Activated CD8-positive, alpha-beta T cell treated with anti-CD3 and anti-CD28 coated beads, Interleukin-2, amount 10 ng/mL, durations not matched to agents 7 days and 5 days (primary cell): ENCODE measurements around the gene DYSF. TPM values are rescaled to one million over a fixed set of nuclear protein-coding genes. Genes with fewer than 3 reads are reported as not detected.
"Not testable (repeated sequence)": the region's sequence is repeated elsewhere in the genome, so short reads cannot be mapped to it uniquely, and the experiment has no call there.

Experiments
- ATAC-seq: fragments of 150-1000 bp; cut with Tn5 transposase; one replicate; pipeline ENCODE4 v1.10.0; 2021; ENCODE audit warnings: moderate library complexity
- CTCF ChIA-PET: fragments of 350-600 bp; sonication (Branson Sonifier 250); formaldehyde crosslinking; loops from one replicate; lab custom pipeline; 2021; ENCODE audit warnings: antibody characterized with exemption; lab: Charles Lee
- POLR2A ChIA-PET: fragments of 350-600 bp; sonication (Branson Sonifier 250); formaldehyde crosslinking; loops from one replicate; lab custom pipeline; 2021; ENCODE audit warnings: antibody characterized with exemption; lab: Charles Lee
- DNase-seq: peaks from one replicate; pipeline ENCODE4 v3.0.0-alpha.2; 2020
- H3K27ac Mint-ChIP-seq: one replicate; pipeline ENCODE4 v1.8.0; 2021; ENCODE audit warnings: mild to moderate bottlenecking, mixed read lengths
- H3K27me3 Mint-ChIP-seq: one replicate; pipeline ENCODE4 v1.8.0; 2021; ENCODE audit warnings: low read depth, mixed read lengths
- H3K36me3 Mint-ChIP-seq: one replicate; pipeline ENCODE4 v1.8.0; 2021; ENCODE audit warnings: low read depth, mixed read lengths
- H3K4me1 Mint-ChIP-seq: one replicate; pipeline ENCODE4 v1.8.0; 2021; ENCODE audit warnings: low read depth, mixed read lengths
- H3K4me3 Mint-ChIP-seq: one replicate; pipeline ENCODE4 v1.8.0; 2021; ENCODE audit warnings: mild to moderate bottlenecking, mixed read lengths
- H3K9me3 Mint-ChIP-seq: one replicate; pipeline ENCODE4 v1.8.0; 2022; ENCODE audit warnings: mixed read lengths; ENCODE audit not compliant: insufficient read depth
- total RNA-seq, 2 experiments: library from RNA; stranded (reverse); gene quantifications; one replicate each; pipeline ENCODE4 v1.2.3, GENCODE V29; 2021

Gene DYSF
- total RNA-seq = 1 to 10 TPM; 3.4 to 4.7 TPM

- Mint-ChIP-seq H3K4me1 (peaks cover 45% of the 10 kb centered on the region), H3K4me3 (peak within 1 kb of the TSS; percentile 43), H3K9me3 (no peaks in the 10 kb centered on the region), H3K36me3 (no peaks in the 10 kb centered on the region), H3K27ac (no peak within 1 kb of the TSS), H3K27me3 (peaks cover 32% of the 10 kb centered on the region)
- DNase-seq = no peak
- ATAC-seq = peak; percentile 48
- ChIA-PET POLR2A (no interaction called here), CTCF (no interaction called here)
Measured at GRCh38 chr2:71453404-71454220, at the start of gene DYSF. DYSF (plus strand) TSS chr2:71453561.

DNA sequence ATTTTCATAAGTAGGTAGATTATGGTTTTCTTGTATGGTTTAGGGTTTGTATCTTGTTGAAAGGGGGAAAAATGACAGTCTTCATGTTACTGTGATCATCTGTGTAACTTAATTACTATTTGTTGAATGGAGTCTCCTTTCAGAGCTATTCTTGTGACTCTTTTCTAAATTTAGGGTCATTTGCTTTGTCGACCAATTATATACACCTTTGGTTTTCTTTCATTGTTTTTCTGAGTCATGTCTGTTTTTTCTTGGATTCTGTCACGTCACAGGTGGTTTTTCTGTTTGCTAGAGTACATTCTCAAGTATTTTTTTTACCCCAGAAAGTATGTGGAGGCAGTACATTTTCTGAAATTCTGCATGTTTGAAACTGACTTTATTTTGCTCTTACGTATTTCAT lies 43.8 kb upstream of the DYSF start:
- POLR2A ChIA-PET = no interaction called here

DNA sequence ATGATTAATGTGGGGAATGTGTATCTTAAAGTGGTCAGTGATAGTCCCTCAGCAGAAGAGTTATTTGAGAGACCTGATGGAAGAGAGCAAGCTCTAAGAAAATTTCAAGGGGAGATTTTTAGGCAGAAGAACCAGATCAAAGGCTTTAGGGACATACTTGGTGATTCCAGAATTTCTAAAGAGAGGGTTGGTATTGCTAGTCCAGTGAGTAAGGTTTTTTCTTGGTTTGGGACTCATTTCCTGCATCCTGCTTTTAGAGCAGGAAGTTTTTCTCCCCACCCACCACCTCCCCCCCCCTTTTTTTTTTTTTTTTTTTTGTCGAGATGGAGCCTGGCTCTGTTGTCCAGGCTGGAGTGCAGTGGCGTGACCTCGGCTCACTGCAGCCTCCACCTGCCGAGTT lies 42.7 kb upstream of the DYSF start:
- no peaks in the 10 kb centered on the region for H3K4me1 Mint-ChIP-seq
- DNase-seq (no peak), ATAC-seq (no peak)
- no peaks in the 10 kb centered on the region for H3K9me3 Mint-ChIP-seq
- H3K36me3 Mint-ChIP-seq = peaks cover 32% of the 10 kb centered on the region
- ChIA-PET CTCF (no interaction called here), POLR2A (no interaction called here)
- H3K27me3 Mint-ChIP-seq = no peaks in the 10 kb centered on the region
- no peak overlapping the region for H3K27ac Mint-ChIP-seq
- no peak overlapping the region for H3K4me3 Mint-ChIP-seq

More for the DNA sequence above, 43.8 kb upstream of the DYSF start:
- no peaks in the 10 kb centered on the region for H3K4me1 Mint-ChIP-seq
- H3K36me3 Mint-ChIP-seq = peaks cover 41% of the 10 kb centered on the region
- no peak overlapping the region for H3K4me3 Mint-ChIP-seq
- no peak overlapping the region for H3K27ac Mint-ChIP-seq
- H3K27me3 Mint-ChIP-seq = no peaks in the 10 kb centered on the region
- CTCF ChIA-PET = interaction anchor here (1.6 kb wide), 1 partner anchor 78 kb away, joined by 4 read pairs; the partner anchor contains the start of gene ZNF638
- DNase-seq (no peak), ATAC-seq (no peak)
- no peaks in the 10 kb centered on the region for H3K9me3 Mint-ChIP-seq

DNA sequence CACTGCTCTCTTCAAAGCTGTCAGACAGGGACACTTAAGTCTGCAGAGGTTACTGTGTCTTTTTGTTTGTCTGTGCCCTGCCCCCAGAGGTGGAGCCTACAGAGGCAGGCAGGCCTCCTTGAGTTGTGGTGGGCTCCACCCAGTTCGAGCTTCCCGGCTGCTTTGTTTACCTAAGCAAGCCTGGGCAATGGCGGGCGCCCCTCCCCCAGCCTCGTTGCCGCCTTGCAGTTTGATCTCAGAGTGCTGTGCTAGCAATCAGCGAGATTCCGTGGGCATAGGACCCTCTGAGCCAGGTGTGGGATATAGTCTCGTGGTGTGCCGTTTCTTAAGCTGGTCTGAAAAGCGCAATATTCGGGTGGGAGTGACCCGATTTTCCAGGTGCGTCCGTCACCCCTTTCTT lies 36.5 kb upstream of the DYSF start:
- ChIA-PET CTCF (interaction anchor here (1.4 kb wide), 1 partner anchor 85 kb away, joined by 9 read pairs; the partner anchor contains the start of gene ZNF638), POLR2A (interaction anchor here (0.6 kb wide), 2 partner anchors 30 to 287 kb away, joined by 3 read pairs; partner anchors contain the start of gene MCEE)
- H3K9me3 Mint-ChIP-seq, H3K27me3 Mint-ChIP-seq, H3K36me3 Mint-ChIP-seq, ATAC-seq, H3K27ac Mint-ChIP-seq: not testable (repeated sequence)
- peaks cover 12% of the 10 kb centered on the region for H3K4me1 Mint-ChIP-seq
- peak; percentile 48 for DNase-seq
- H3K4me3 Mint-ChIP-seq = peak overlapping the region; percentile 81

GRCh38 chr2:71417300-71418202 lies 35.8 kb upstream of the DYSF start:
- ChIA-PET CTCF (interaction anchor here (0.7 to 1.4 kb wide), 2 partner anchors 16 to 86 kb away, joined by 3 to 9 read pairs; partner anchors contain the start of gene ZNF638), POLR2A (interaction anchor here (0.6 to 1.1 kb wide), 3 partner anchors 31 to 288 kb away, joined by 3 read pairs; partner anchors contain the start of gene MCEE)
- peaks cover 4% of the 10 kb centered on the region for H3K36me3 Mint-ChIP-seq
- peak overlapping the region; percentile 75 for H3K27ac Mint-ChIP-seq
- ATAC-seq (peak; percentile 60), DNase-seq (no peak)
- H3K9me3 Mint-ChIP-seq = no peaks in the 10 kb centered on the region
- H3K4me3 Mint-ChIP-seq = peak overlapping the region; percentile 81
- H3K4me1 Mint-ChIP-seq = peaks cover 12% of the 10 kb centered on the region
- H3K27me3 Mint-ChIP-seq = no peaks in the 10 kb centered on the region

DNA sequence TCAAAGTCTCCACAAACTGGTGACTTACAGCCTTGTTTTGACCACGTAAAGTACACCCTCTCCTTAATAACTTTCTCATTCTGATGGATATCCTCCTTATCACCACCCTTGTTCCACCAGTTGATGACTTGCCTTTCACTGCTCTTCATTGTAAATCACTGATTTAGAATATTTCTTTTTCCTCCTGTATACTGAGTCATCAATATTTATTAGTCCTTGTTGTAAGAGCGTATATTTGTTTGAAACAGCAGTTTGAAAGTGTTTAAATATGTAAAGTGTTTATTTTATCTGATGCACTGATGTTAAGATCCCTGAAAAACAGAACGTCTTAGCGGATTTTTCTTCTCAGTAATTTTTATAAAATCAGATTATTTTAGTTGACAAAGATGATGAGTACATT lies 34.2 kb upstream of the DYSF start:
- Mint-ChIP-seq H3K9me3 (no peaks in the 10 kb centered on the region), H3K4me1 (peaks cover 12% of the 10 kb centered on the region), H3K27me3 (no peaks in the 10 kb centered on the region), H3K27ac (no peak overlapping the region), H3K4me3 (no peak overlapping the region), H3K36me3 (peaks cover 18% of the 10 kb centered on the region)
- ChIA-PET CTCF (interaction anchor here (0.6 kb wide), 1 partner anchor 20 kb away, joined by 3 read pairs; no protein-coding TSS in a partner anchor), POLR2A (no interaction called here)
- no peak for ATAC-seq
- DNase-seq = no peak

GRCh38 chr2:71419976-71420375 lies 33.4 kb upstream of the DYSF start:
- Mint-ChIP-seq H3K9me3 (no peaks in the 10 kb centered on the region), H3K36me3 (peaks cover 25% of the 10 kb centered on the region), H3K4me3 (no peak overlapping the region), H3K27me3 (no peaks in the 10 kb centered on the region), H3K4me1 (peaks cover 12% of the 10 kb centered on the region), H3K27ac (no peak overlapping the region)
- DNase-seq = no peak
- ATAC-seq = no peak
- CTCF ChIA-PET = no interaction called here
- POLR2A ChIA-PET = no interaction called here

GRCh38 chr2:71422786-71423185 lies 30.6 kb upstream of the DYSF start:
- Mint-ChIP-seq H3K4me3 (no peak overlapping the region), H3K36me3 (peaks cover 42% of the 10 kb centered on the region), H3K4me1 (peaks cover 7% of the 10 kb centered on the region), H3K9me3 (no peaks in the 10 kb centered on the region), H3K27ac (no peak overlapping the region), H3K27me3 (no peaks in the 10 kb centered on the region)
- ATAC-seq = no peak
- ChIA-PET CTCF (no interaction called here), POLR2A (no interaction called here)
- DNase-seq = no peak

- Mint-ChIP-seq H3K27me3 (no peaks in the 10 kb centered on the region), H3K4me3 (no peak overlapping the region), H3K9me3 (no peaks in the 10 kb centered on the region), H3K4me1 (peaks cover 5% of the 10 kb centered on the region), H3K36me3 (peaks cover 47% of the 10 kb centered on the region), H3K27ac (no peak overlapping the region)
- ChIA-PET POLR2A (no interaction called here), CTCF (no interaction called here)
- ATAC-seq = no peak
- no peak for DNase-seq
Measured at GRCh38 chr2:71423817-71424420, 29.4 kb upstream of the DYSF start.

DNA sequence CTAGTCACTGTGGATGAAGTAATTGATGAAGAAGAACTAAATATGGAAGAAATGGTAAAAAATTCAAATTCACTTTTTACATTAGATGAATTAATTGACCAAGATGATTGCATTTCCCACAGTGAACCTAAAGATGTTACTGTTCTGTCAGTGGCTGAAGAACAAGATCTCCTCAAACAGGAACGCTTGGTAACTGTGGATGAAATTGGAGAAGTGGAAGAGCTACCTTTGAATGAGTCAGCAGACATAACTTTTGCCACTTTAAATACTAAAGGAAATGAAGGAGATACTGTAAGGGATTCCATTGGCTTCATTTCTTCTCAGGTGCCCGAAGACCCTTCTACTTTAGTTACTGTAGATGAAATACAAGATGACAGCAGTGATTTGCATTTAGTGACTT lies 26.6 kb upstream of the DYSF start:
- no peaks in the 10 kb centered on the region for H3K27me3 Mint-ChIP-seq

More for the DNA sequence above, 26.6 kb upstream of the DYSF start:
- Mint-ChIP-seq H3K4me1 (no peaks in the 10 kb centered on the region), H3K36me3 (peaks cover 50% of the 10 kb centered on the region), H3K4me3 (no peak overlapping the region), H3K9me3 (no peaks in the 10 kb centered on the region), H3K27ac (no peak overlapping the region)
- no peak for DNase-seq
- CTCF ChIA-PET = no interaction called here
- POLR2A ChIA-PET = no interaction called here
- no peak for ATAC-seq
